HFF-Myc (cell line): ENCODE results near the gene SDF2.
"Not testable (repeated sequence)": the region's sequence is repeated elsewhere in the genome, so short reads cannot be mapped to it uniquely, and the experiment has no call there.

Source experiments
- DNase-seq: peaks from one replicate; pipeline ENCODE4 v3.0.0-alpha.2; 2011; ENCODE audit warnings: low read depth; ENCODE audit errors: extremely low read depth
- H3K4me3 ChIP-seq: replicated peaks from 2 replicates; pipeline ENCODE4 v1.5.1; 2011; ENCODE audit warnings: low read depth, mild to moderate bottlenecking, control low read depth, low read length
- TF ChIP-seq, protein P1 (sequence below): IDR thresholded peaks from 2 replicates; pipeline ENCODE4 v1.5.1; 2012; ENCODE audit warnings: mild to moderate bottlenecking, low read depth, low read length, control low read depth; ENCODE audit errors: missing control alignments

SDF2 gene

DNA sequence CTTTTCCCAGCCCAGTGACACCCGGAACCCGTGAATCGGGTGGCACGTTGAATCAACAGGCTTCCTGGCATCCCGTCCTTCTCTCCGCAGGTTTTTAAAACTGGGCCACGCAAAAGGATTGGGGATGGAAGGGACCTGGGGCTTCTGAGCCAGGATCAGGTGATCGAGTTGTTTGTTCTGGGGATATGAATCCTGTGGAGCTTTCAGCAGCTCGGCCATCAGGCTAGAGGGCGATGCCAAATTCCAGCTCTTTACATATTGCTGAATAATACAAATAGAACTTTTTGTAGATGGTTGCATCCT is 772 bp upstream of the SDF2 start:
- H3K4me3 ChIP-seq = peak overlapping the region; percentile 91
- TF ChIP-seq, protein P1, sequence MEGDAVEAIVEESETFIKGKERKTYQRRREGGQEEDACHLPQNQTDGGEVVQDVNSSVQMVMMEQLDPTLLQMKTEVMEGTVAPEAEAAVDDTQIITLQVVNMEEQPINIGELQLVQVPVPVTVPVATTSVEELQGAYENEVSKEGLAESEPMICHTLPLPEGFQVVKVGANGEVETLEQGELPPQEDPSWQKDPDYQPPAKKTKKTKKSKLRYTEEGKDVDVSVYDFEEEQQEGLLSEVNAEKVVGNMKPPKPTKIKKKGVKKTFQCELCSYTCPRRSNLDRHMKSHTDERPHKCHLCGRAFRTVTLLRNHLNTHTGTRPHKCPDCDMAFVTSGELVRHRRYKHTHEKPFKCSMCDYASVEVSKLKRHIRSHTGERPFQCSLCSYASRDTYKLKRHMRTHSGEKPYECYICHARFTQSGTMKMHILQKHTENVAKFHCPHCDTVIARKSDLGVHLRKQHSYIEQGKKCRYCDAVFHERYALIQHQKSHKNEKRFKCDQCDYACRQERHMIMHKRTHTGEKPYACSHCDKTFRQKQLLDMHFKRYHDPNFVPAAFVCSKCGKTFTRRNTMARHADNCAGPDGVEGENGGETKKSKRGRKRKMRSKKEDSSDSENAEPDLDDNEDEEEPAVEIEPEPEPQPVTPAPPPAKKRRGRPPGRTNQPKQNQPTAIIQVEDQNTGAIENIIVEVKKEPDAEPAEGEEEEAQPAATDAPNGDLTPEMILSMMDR = no peak
- DNase-seq = no peak

DNA sequence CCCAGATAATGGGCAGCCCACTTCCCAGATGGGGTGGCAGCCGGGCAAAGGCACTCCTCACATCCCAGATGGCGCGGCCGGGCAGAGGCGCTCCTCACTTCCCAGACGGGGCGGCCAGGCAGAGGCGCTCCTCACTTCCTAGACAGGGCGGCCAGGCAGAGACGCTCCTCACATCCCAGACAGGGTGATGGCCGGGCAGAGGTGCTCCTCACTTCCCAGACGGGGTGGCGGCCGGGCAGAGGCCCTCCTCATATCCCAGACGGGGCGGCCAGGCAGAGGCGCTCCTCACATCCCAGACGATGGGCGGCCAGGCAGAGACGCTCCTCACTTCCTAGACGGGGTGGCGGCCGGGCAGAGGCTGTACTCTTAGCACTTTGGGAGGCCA is 2.2 kb downstream of the SDF2 start:
- not testable (repeated sequence) for H3K4me3 ChIP-seq, DNase-seq

DNA sequence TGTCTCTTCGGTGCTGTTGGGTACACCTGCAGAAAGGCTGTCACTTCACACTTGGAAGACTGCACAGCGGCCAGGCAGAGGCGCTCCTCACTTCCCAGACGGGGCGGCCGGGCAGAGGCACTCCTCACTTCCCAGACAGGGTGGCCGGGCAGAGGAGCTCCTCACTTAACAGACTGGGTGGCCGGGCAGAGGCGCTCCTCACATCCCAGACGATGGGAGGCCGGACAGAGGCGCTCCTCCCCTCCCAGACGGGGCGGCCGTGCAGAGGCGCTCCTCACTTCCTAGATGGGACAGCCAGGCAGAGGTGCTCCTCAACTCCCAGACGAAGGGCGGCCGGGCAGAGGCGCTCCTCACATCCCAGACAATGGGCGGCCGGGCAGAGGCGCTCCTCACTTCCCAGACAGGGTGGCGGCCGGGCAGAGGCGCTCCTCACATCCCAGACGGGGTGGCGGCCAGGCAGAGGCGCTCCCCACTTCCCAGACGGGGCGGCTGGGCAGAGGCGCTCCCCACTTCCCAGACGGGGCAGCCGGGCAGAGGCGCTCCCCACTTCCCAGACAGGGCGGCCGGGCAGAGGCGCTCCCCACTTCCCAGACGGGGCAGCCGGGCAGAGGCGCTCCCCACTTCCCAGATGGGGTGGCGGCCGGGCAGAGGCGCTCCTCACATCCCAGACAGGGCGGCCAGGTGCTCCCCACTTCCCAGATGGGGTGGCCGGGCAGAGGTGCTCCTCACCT is 2.8 kb downstream of the SDF2 start:
- not testable (repeated sequence) for DNase-seq, H3K4me3 ChIP-seq

DNA sequence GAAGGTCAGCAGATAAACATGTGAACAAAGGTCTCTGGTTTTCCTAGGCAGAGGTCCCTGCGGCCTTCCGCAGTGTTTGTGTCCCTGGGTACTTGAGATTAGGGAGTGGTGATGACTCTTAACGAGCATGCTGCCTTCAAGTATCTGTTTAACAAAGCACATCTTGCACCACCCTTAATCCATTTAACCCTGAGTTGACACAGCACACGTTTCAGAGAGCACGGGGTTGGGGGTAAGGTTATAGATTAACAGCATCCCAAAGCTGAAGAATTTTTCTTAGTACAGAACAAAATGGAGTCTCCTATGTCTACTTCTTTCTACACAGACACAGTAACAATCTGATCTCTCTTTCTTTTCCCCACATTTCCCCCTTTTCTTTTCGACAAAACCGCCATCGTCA is 3.4 kb downstream of the SDF2 start:
- not testable (repeated sequence) for DNase-seq, H3K4me3 ChIP-seq

DNA sequence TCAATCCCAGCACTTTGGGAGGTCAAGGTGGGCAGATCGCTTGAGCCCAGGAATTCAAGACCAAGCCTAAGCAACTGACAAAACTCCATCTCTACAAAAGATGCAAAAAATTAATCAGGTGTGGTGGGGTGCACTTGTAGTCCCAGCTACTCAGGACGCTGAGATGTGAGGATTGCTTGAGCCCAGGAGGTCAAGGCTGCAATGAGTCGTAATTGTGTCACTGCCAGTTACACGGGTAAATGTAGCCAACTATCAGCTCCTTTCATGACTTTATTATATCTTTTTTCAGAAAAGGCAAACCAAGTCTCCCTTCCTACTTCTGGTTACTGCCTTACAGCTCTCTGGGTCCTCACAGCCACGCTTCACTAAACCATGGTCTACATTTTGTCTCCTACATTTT is 4.0 kb downstream of the SDF2 start:
- DNase-seq = no peak
- no peak overlapping the region for H3K4me3 ChIP-seq
- TF ChIP-seq, protein P1 = no peak

DNA sequence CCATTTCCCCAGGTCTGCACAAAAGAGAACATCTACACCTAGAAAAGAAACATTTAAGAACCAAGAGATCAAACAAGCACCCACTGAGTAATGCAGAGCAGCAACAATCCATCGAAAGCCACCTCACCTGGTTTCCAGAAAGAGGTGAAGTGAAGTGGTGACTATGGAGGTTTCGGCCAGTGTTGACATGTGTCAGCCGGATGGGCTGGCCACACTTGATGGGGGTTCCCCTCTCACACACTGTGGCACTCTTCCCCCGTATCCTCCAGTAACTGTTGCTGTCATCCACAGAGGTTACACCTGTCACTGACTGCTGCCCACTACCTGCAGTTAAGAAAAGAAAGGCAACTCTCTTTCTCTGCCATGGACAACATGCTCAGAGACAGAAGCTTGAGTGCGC is 6.5 kb downstream of the SDF2 start:
- no peak overlapping the region for H3K4me3 ChIP-seq
- TF ChIP-seq, protein P1 = no peak
- DNase-seq = no peak

DNA sequence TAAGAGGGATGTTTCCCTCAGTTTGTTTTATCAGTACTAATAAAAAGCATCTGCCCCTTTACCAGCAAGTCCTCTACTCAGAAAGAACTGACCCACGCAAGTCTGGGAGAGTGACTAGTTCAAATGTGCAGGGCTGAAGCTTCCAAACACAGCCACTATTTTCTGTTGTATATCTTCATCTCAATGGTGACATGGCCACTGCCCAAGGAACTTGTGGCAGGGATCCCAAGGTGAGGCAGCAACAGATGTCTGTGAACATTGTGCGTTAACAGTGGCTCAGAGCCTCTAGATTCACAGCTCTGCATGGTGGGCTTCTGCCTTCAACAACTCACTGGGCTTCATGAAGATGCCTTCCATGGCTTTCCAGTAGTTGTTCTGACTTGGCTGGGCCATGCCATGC is 13.0 kb downstream of the SDF2 start:
- TF ChIP-seq, protein P1 = no peak
- no peak overlapping the region for H3K4me3 ChIP-seq
- DNase-seq = no peak

DNA sequence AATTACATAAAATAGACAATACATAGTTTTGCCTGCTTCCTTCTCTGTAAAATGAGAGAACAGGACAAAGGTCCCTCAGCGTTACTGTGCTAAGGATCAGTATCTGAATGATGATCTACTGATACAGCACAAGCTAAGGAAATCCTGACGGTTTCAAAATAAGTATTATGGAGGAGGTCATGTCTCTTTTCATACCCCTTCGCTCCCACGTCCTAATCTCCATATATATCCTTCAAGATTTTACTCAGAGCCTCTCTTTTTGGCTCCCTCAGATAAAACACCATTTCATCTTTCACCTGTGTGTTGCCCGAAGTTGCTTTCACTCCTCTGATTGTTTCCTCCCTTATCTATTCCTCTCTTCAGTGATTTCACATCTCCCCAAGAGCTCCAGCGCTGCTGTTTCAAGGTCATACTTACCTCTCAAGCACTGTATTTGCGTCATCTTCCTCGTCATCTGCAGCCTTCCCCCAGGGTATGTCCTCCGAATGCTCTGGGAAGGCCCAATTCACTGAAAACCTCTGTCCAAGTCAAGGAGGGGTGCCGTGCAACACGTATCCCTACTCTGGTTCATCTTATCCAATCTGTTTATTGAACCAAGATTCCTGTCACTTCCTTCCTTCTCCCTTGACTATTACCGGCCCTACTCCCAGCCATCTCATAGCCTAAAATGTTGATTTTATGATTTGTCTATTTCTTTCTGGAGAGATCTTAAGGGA is 15.5 kb downstream of the SDF2 start:
- DNase-seq = no peak
- no peak overlapping the region for H3K4me3 ChIP-seq
- TF ChIP-seq, protein P1 = no peak
